ENCODE data around the gene ENGASE. TPM values are rescaled to one million over a fixed set of nuclear protein-coding genes. Genes with fewer than 3 reads are reported as not detected.

Gene ENGASE
- total RNA-seq, 1 experiment from 2014 or later: 50.0 TPM

DNA sequence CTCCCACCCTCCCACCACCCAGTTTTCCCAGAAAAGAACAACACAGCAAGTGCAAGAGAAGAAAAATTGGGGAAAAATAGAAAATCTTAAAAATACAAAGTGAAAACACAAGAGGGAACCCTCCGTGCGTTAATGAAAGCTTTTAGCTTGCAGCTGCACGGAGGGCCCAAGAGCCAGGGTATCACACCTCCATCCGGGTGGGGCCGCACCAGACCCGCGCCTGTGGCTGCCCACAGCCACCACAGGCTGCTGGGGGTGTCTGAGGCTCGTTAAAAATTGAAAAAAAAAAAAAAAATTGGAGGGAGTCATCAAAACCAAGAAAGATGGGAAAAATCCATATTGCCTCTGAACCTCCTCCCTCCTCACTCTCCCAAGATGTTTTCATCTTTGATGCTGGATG, 18.6 kb downstream of the ENGASE start:
- Histone ChIP-seq H3K36me3 (ENCODE audit: control insufficient read depth, insufficient read depth, low read length) (no peaks in the 10 kb centered on the region), H3K4me1 (no peaks in the 10 kb centered on the region; the same call in 1 of the 2 replicates), H3K27me3 (replicated peaks; ENCODE audit: control insufficient read depth, insufficient read depth, low read length) (no peaks in the 10 kb centered on the region), H3K9me3 (no peaks in the 10 kb centered on the region), H3K4me3 (ENCODE audit: low read depth, low read length) (no peak overlapping the region)
- TF ChIP-seq CTCF (IDR thresholded peaks at IDR 0.05; ENCODE audit: insufficient read depth in 1 of 2, low read depth in 1 of 2, low read length in 1 of 2, severe bottlenecking in 1 of 2, unreplicated experiment in 1 of 2): no peak
- BruUV-seq (replicated peaks): no TSS peak
- ChIA-PET CTCF (interaction anchor here (0.6 to 1.2 kb wide), 7 partner anchors 12 to 718 kb away, joined by 3 to 7 read pairs (median 3); partner anchors contain the start of gene ENGASE), POLR2A (no interaction called here)
- H3K4me3 Mint-ChIP-seq (ENCODE audit: unreplicated experiment): no peak overlapping the region
- intact Hi-C loops (cut with micrococcal nuclease; ENCODE audit: unreplicated experiment): no loop called here
- H3K27ac Mint-ChIP-seq (ENCODE audit: unreplicated experiment): no peak overlapping the region
- no peaks in the 10 kb centered on the region for H3K4me1 Mint-ChIP-seq (ENCODE audit: low read depth, unreplicated experiment)
- peaks cover 7% of the 10 kb centered on the region for H3K27me3 Mint-ChIP-seq (ENCODE audit: insufficient read depth, unreplicated experiment)
- H3K9me3 Mint-ChIP-seq (ENCODE audit: unreplicated experiment): no peaks in the 10 kb centered on the region
- peaks cover 4% of the 10 kb centered on the region for H3K36me3 Mint-ChIP-seq (ENCODE audit: insufficient read depth, unreplicated experiment)
- no peak for DNase-seq

DNA sequence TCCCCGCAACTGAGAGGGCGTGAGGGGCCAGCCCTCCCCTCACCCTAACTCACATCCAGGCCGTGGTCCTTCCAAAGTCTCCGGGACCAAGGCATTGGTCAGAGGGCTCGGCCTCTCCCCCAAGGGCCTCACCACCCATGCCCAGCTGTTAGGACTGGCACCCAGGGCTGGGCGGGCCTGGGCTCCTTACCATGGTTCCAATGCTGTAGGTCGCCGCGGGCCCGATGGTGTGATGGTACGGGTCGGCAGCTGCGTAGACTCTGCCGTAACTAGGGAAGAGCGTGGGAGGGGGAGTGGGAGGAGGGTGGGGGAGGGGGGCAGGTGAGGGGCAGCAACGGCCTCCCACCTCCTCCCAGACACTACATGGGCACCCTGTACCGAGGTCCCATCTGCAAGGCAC, 19.6 kb downstream of the ENGASE start:
- Mint-ChIP-seq H3K9me3 (ENCODE audit: unreplicated experiment) (no peaks in the 10 kb centered on the region), H3K4me1 (ENCODE audit: low read depth, unreplicated experiment) (no peaks in the 10 kb centered on the region), H3K36me3 (ENCODE audit: insufficient read depth, unreplicated experiment) (peaks cover 4% of the 10 kb centered on the region), H3K27ac (ENCODE audit: unreplicated experiment) (no peak overlapping the region), H3K27me3 (ENCODE audit: insufficient read depth, unreplicated experiment) (peaks cover 8% of the 10 kb centered on the region), H3K4me3 (ENCODE audit: unreplicated experiment) (no peak overlapping the region)
- no TSS peak for BruUV-seq (replicated peaks)
- Histone ChIP-seq H3K9me3 (no peaks in the 10 kb centered on the region), H3K27me3 (replicated peaks; ENCODE audit: control insufficient read depth, insufficient read depth, low read length) (no peaks in the 10 kb centered on the region), H3K4me1 (no peaks in the 10 kb centered on the region; the same call in 1 of the 2 replicates), H3K4me3 (ENCODE audit: low read depth, low read length) (no peak overlapping the region), H3K36me3 (ENCODE audit: control insufficient read depth, insufficient read depth, low read length) (no peaks in the 10 kb centered on the region)
- intact Hi-C loops (cut with micrococcal nuclease; ENCODE audit: unreplicated experiment): no loop called here
- TF ChIP-seq CTCF (IDR thresholded peaks at IDR 0.05; ENCODE audit: insufficient read depth in 1 of 2, low read depth in 1 of 2, low read length in 1 of 2, severe bottlenecking in 1 of 2, unreplicated experiment in 1 of 2): no peak
- ChIA-PET CTCF (interaction anchor here (0.6 to 1.2 kb wide), 4 partner anchors 11 to 297 kb away, joined by 3 to 5 read pairs (median 3); no protein-coding TSS in a partner anchor), POLR2A (no interaction called here)
- no peak for DNase-seq

- no peak for TF ChIP-seq CTCF (IDR thresholded peaks at IDR 0.05; ENCODE audit: insufficient read depth in 1 of 2, low read depth in 1 of 2, low read length in 1 of 2, severe bottlenecking in 1 of 2, unreplicated experiment in 1 of 2)
- no peaks in the 10 kb centered on the region for H3K36me3 ChIP-seq (ENCODE audit: control insufficient read depth, insufficient read depth, low read length)
- intact Hi-C loops (cut with micrococcal nuclease; ENCODE audit: unreplicated experiment): no loop called here
- no peaks in the 10 kb centered on the region; the same call in 1 of the 2 replicates for H3K4me1 ChIP-seq
- BruUV-seq (replicated peaks): no TSS peak
- no peak overlapping the region for H3K4me3 Mint-ChIP-seq (ENCODE audit: unreplicated experiment)
- H3K27me3 ChIP-seq (replicated peaks; ENCODE audit: control insufficient read depth, insufficient read depth, low read length): 0 out of 2 replicates have a peak, but pooled peaks cover 1% of the 10 kb centered on the region
- peaks cover 4% of the 10 kb centered on the region for H3K36me3 Mint-ChIP-seq (ENCODE audit: insufficient read depth, unreplicated experiment)
- H3K27me3 Mint-ChIP-seq (ENCODE audit: insufficient read depth, unreplicated experiment): peaks cover 16% of the 10 kb centered on the region
- ChIA-PET CTCF (interaction anchor here (0.7 to 0.9 kb wide), 2 partner anchors 293 to 302 kb away, joined by 3 to 7 read pairs; no protein-coding TSS in a partner anchor), POLR2A (no interaction called here)
- no peak for DNase-seq
- no peaks in the 10 kb centered on the region for H3K4me1 Mint-ChIP-seq (ENCODE audit: low read depth, unreplicated experiment)
- H3K9me3 Mint-ChIP-seq (ENCODE audit: unreplicated experiment): no peaks in the 10 kb centered on the region
- H3K9me3 ChIP-seq: no peaks in the 10 kb centered on the region
- H3K27ac Mint-ChIP-seq (ENCODE audit: unreplicated experiment): no peak overlapping the region
- H3K4me3 ChIP-seq (ENCODE audit: low read depth, low read length): no peak overlapping the region
Observed at GRCh38 chr17:79095345-79096055, 20.9 kb downstream of the ENGASE start.
